ENCODE results near the gene SPATA6.
"Not testable (repeated sequence)": the region's sequence is repeated elsewhere in the genome, so short reads cannot be mapped to it uniquely, and the experiment has no call there.

SPATA6 gene

DNA sequence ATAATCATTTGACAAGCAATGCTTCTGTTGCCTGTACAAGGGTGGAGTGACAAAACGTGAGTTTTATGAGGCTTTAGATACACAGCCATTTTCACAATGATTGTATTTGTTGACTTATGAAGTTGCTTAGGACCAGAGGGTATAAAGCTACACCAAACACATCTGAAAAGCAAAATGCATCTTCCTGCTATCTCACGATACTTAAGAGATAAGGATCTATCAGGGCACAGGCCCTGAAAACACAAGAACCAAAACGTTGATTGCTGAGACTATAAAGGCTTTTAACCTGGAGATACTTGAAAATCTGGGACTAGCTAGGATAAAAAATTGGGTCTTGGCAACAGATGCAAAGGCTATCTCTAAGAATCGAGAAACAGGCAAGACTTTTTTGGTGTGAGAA, 133.7 kb downstream of the SPATA6 start:
- DNase-seq, result no peak

- DNase-seq, result no peak
Observed at GRCh38 chr1:48333316-48333715, 138.7 kb downstream of the SPATA6 start.

- DNase-seq, result no peak
Observed at GRCh38 chr1:48332115-48332514, 139.9 kb downstream of the SPATA6 start.

- DNase-seq, result no peak
Observed at GRCh38 chr1:48329905-48330304, 142.1 kb downstream of the SPATA6 start.

- DNase-seq, result no peak
Observed at GRCh38 chr1:48329486-48329885, 142.5 kb downstream of the SPATA6 start.

GRCh38 chr1:48311829-48312228, 160.2 kb downstream of the SPATA6 start:
- not testable (repeated sequence) for DNase-seq

DNA sequence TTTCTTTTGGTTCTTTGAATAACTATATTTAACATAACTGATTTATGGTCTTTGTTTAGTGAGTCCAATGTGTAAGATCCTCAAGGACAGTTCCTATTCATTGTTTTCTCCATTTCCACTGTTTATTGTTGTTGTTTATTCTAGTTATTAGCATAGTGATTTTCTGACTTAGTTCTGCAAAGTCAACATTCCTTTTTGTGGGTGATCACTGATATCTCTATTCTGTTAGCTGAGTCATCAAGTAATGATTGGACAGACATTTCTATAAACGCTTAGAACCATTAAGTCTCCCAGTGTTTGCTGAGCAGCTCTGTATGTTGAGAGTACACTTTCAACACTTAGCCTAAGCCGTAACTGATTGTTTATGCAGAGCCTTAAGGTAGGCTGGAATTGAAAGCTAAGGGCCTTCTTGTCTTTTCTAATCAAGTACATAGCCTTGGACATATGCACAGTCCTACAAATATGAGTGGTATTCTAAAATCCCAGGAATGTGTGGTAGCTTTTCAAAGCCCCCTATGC, 162.4 kb downstream of the SPATA6 start:
- no peak for DNase-seq

DNA sequence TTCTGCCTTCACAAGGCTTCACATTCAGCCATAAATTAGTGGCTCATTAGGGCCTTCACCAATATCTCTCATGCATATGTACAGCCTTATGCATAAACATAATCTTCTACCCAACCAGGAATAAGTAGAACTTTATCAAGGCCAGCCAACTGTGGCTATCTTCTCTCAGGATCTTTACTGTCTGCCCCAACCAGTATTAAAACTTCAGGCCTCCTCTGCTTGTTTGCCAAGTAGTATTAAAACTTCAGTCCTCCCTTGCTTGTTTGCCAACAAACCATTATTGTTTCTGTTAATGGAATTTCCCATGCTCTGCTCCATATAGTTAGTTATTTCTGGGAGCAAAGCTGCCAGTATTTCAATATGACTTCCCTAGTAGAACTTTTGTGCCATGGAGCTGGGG, 169.4 kb downstream of the SPATA6 start:
- no peak for DNase-seq

- no peak for DNase-seq
Observed at GRCh38 chr1:48294656-48295055, 177.3 kb downstream of the SPATA6 start.

DNA sequence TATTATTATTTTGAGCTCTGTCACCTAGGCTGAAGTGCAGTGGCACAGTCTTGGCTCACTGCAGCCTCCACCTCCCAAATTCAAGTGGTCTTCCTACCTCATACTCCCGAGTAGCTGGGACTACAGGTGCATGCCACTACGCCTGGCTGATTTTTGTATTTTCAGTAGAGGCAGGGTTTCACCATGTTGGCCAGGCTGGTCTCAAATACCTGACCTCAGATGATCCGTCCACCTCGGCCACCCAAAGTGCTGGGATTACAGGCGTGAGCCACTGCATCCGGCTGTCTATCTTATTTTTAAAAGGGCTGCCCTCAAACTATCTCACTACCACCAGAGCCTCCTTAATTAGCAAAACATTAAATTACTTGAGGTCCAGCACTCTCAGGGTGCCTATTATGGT, 177.9 kb downstream of the SPATA6 start:
- not testable (repeated sequence) for DNase-seq

- DNase-seq, result no peak
Observed at GRCh38 chr1:48292706-48293105, 179.3 kb downstream of the SPATA6 start.

DNA sequence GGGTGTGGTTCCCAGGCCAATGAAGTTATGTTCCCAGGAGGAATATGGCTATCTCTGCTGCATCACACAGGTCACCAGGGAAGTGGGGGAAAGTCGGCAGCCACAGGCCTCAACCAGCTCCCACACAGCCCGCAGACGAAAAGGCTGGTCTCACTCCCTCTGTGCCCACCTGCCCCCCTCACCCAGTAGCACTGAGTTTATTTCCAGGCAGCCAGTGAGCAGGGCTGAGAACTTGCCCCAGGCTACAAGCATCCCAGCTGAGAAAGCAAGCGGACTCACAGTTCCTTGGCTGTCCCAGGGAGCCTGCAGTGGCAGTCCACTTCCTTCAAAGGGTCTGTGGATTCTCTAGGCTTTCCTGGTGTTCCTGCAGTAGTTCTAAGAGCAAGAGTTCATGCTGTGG, 180.6 kb downstream of the SPATA6 start:
- no peak for DNase-seq

DNA sequence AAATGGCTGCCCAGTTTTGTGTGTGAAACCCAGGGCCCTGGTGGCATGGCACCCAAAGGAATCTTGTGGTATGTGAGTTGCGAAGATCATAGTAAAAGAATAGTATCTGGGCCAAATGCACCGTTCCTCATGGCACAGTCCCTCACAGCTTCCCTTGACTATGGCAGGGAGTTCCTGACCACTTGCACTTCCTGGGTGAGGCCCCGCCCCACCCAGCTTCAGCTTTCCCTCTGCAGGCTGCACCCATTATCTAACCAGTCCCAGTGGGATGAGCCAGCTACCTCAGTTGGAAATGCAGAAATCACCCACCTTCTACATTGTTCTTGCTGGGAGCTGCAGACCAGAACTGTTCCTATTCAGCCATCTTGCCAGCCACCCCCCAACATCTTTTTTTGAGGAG, 186.5 kb downstream of the SPATA6 start:
- no peak for DNase-seq

- not testable (repeated sequence) for DNase-seq
Observed at GRCh38 chr1:48284696-48285420, 187.1 kb downstream of the SPATA6 start.

GRCh38 chr1:48282329-48282728, 189.7 kb downstream of the SPATA6 start:
- DNase-seq, result not testable (repeated sequence)

DNA sequence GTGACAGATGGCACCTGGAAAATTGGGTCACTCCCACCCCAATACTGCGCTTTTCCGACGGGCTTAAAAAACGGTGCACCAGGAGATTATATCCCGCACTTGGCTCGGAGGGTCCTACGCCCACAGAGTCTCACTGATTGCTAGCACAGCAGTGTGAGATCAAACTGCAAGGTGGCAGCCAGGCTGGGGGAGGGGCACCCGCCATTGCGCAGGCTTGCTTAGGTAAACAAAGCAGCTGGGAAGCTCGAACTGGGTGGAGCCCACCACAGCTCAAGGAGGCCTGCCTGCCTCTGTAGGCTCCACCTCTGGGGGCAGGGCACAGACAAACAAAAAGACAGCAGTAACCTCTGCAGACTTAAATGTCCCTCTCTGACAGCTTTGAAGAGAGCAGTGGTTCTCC, 194.6 kb downstream of the SPATA6 start:
- not testable (repeated sequence) for DNase-seq

DNA sequence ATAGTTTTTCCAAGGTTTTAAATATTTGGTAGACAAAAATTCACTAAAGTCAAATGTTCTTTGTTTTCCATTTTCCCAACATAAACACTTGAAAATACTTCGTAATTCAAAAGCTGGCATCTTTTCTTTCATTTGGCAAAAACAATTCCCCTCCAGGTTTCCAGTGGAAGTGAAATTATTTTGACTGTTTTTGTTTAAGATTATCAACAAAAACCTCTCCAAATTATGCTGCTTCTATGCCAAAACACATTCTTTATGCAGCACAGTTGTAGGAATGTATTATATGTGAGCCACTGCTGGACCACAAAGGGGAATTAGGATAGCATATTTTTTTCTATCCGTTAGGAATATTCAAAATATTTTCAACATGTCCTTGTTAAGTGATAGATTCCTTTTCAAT, 205.4 kb downstream of the SPATA6 start:
- DNase-seq, result no peak

DNA sequence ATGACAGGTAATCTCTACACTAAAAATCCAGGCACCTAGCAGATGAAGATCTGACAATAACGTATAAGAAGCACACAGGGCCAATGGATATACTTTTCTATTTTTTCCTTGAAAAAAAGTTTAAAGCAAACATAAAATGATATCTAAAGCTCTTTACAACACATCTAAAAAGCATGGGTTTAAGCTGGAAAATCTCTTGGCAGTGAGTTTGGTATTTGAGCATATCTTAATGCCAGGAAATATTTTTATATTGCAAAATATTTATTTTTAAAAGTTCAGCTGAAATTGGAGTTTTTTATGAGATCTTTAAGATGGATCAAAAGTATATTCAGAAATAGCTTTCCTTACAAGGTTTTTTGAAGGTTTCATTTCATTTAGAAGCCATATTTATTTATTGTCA, 209.0 kb downstream of the SPATA6 start:
- DNase-seq, result no peak

- no peak for DNase-seq
Observed at GRCh38 chr1:48261881-48262400, 210.1 kb downstream of the SPATA6 start.

- DNase-seq, result no peak
Observed at GRCh38 chr1:48258106-48258505, 213.9 kb downstream of the SPATA6 start.

DNA sequence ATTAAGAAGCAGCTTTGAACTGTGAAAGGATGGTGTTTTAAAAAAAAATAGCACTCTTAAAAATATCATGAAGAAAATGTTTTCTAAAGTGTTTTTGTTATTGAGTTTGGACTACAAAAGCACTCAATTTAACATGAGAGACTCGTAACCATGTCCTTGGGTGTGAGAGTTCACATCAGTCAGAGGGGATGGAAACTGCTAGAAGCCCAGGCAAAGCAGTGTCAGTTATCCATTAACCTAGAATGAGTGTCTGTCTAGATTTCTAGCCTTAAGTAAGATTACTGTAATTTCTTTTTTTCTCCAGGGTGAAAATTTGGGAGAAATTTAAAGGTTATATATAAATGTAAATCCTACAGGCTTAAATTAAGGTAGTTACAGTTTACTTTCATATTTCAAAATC, 217.8 kb downstream of the SPATA6 start:
- DNase-seq, result no peak

GRCh38 chr1:48251821-48252220, 220.2 kb downstream of the SPATA6 start:
- DNase-seq, result no peak

DNA sequence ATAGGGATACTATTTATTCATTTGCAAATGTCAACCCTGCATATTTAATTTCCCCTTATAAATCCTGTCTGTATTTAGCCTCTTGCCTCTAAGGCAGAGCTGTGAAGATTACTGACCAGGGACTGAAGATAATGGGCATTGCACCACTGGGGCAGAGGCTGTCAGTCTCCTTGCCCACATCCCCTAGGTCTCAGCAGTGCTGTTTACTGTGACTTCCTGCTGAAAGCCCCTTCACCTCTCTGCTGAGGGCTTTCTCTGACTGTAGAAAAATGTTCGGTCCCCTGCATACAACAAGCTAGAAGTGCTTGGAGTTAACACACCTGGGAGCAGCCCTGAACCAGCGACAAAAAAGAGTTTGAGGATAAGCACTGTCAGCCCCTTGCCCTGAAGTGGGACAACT, 220.7 kb downstream of the SPATA6 start:
- DNase-seq, result no peak

- no peak for DNase-seq
Observed at GRCh38 chr1:48250572-48250971, 221.4 kb downstream of the SPATA6 start.

DNA sequence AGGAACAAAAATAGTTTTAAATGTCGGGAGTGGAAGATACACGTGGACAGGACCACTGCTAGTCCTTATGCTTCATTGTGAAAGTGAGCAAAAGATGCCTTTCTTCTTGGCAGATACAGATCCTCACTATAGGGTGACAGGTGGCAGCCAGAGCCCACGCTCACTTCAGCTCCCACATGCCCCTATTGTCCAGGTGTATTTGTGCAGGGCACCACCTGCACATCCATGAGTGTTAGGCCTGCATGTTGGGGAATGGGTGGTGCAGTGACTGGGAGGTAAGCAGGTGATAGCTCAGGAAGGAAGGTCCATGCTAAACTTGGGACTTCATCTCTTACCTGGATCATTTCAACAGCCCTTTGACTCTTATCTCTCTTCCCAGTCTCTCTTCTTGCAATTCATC, 222.1 kb downstream of the SPATA6 start:
- no peak for DNase-seq
